CD14-positive monocyte (primary cell): ENCODE results near the gene PKNOX2. TPM values are rescaled to one million over a fixed set of nuclear protein-coding genes. Genes with fewer than 3 reads are reported as not detected.

ENCODE experiments used
- DNase-seq, 3 donors: peaks; one replicate each; pipeline ENCODE4 v3.0.0-alpha.2; 2011 to 2022
- H2AFZ ChIP-seq: 2 replicates; pipeline ENCODE4 v1.6.0; 2012; ENCODE audit warnings: mild to moderate bottlenecking, low read depth, low read length, inconsistent platforms; ENCODE audit not compliant: insufficient read depth, poor library complexity, severe bottlenecking
- H3K27ac ChIP-seq, 2 donors: 1 replicate in 1 of 2; 2 replicates in 1 of 2; pipeline ENCODE4 v1.5.1; 2012 to 2013; ENCODE audit warnings: low read length in 2 of 2, control low read depth in 1 of 2, inconsistent platforms in 1 of 2, low read depth in 1 of 2, mild to moderate bottlenecking in 1 of 2
- H3K27me3 ChIP-seq, 2 donors: one replicate each; pipeline versions ENCODE4 v1.6.0 to v1.6.1; 2011 to 2013; ENCODE audit warnings: low read length in 2 of 2; ENCODE audit not compliant: control insufficient read depth in 2 of 2, insufficient read depth in 2 of 2
- H3K36me3 ChIP-seq, 2 donors: replicated peaks in 1 of 2; 1 replicate in 1 of 2; 2 replicates in 1 of 2; pipeline versions ENCODE4 v1.5.1 to v1.6.1; 2012 to 2013; ENCODE audit warnings: low read length in 2 of 2, control low read depth in 1 of 2, inconsistent platforms in 1 of 2, mild to moderate bottlenecking in 1 of 2; ENCODE audit not compliant: insufficient read depth in 2 of 2, control insufficient read depth in 1 of 2
- H3K4me1 ChIP-seq, 2 donors: 1 replicate in 1 of 2; 2 replicates in 1 of 2; pipeline versions ENCODE4 v1.5.1 to v1.6.1; 2012 to 2013; ENCODE audit warnings: low read length in 2 of 2, control low read depth in 1 of 2, inconsistent platforms in 1 of 2, mild to moderate bottlenecking in 1 of 2, moderate library complexity in 1 of 2; ENCODE audit not compliant: insufficient read depth in 2 of 2, control insufficient read depth in 1 of 2
- H3K4me2 ChIP-seq: replicated peaks from 2 replicates; pipeline ENCODE3; 2012; ENCODE audit warnings: low read length, moderate library complexity, mild to moderate bottlenecking; ENCODE audit not compliant: poor library complexity, severe bottlenecking; ENCODE audit errors: extremely low read depth
- H3K4me3 ChIP-seq, 3 experiments: fragments of 200-600 bp in 1 of 3; sonication (generic) in 1 of 3; replicated peaks in 1 of 3; 1 replicate in 2 of 3; 2 replicates in 1 of 3; pipeline ENCODE4 v1.5.1; 2011 to 2013; ENCODE audit warnings: low read length in 3 of 3, mild to moderate bottlenecking in 3 of 3, control low read depth in 2 of 3, low read depth in 2 of 3, inconsistent platforms in 1 of 3, moderate library complexity in 1 of 3
- H3K79me2 ChIP-seq: 2 replicates; pipeline ENCODE4 v1.6.0; 2012; ENCODE audit warnings: mild to moderate bottlenecking, control low read depth, inconsistent platforms, low read length, moderate library complexity; ENCODE audit not compliant: insufficient read depth
- H3K9ac ChIP-seq: 2 replicates; pipeline ENCODE4 v1.6.0; 2017; ENCODE audit warnings: low read length, mild to moderate bottlenecking; ENCODE audit not compliant: insufficient read depth, poor library complexity, severe bottlenecking
- H3K9me3 ChIP-seq, 2 donors: replicated peaks in 1 of 2; 1 replicate in 1 of 2; 2 replicates in 1 of 2; pipeline versions ENCODE4 v1.5.1 to v1.6.1; 2012 to 2013; ENCODE audit warnings: low read length in 2 of 2, control low read depth in 1 of 2; ENCODE audit not compliant: control insufficient read depth in 1 of 2, insufficient read depth in 1 of 2
- H4K20me1 ChIP-seq: 2 replicates; pipeline ENCODE4 v1.6.0; 2012; ENCODE audit warnings: mild to moderate bottlenecking, low read length, control low read depth, moderate library complexity; ENCODE audit not compliant: insufficient read depth
- H3K27ac Mint-ChIP-seq, 7 donors: one replicate each; pipeline ENCODE4 v1.8.0; 2020; ENCODE audit warnings: mild to moderate bottlenecking in 7 of 7, mixed read lengths in 7 of 7, moderate library complexity in 6 of 7, inconsistent platforms in 2 of 7
- H3K27me3 Mint-ChIP-seq, 3 donors: one replicate each; pipeline ENCODE4 v1.8.0; 2021 to 2022; ENCODE audit warnings: low read depth in 3 of 3, mild to moderate bottlenecking in 3 of 3, mixed read lengths in 3 of 3, moderate library complexity in 3 of 3, inconsistent platforms in 1 of 3
- H3K36me3 Mint-ChIP-seq, 2 donors: one replicate each; pipeline ENCODE4 v1.8.0; 2020; ENCODE audit warnings: mixed read lengths in 2 of 2, inconsistent platforms in 1 of 2, mild to moderate bottlenecking in 1 of 2
- H3K4me1 Mint-ChIP-seq: one replicate; pipeline ENCODE4 v1.8.0; 2020; ENCODE audit warnings: mild to moderate bottlenecking, mixed read lengths
- H3K4me3 Mint-ChIP-seq, 2 donors: one replicate each; pipeline ENCODE4 v1.8.0; 2020; ENCODE audit warnings: mild to moderate bottlenecking in 2 of 2, mixed read lengths in 2 of 2, moderate library complexity in 1 of 2
- H3K9me3 Mint-ChIP-seq, 7 donors: one replicate each; pipeline ENCODE4 v1.8.0; 2020 to 2022; ENCODE audit warnings: mixed read lengths in 7 of 7, mild to moderate bottlenecking in 6 of 7, moderate library complexity in 6 of 7, inconsistent platforms in 2 of 7
- CTCF ChIP-seq: fragments of 200-600 bp; IDR thresholded peaks from one replicate; pipeline ENCODE4 v1.8.0; 2022; ENCODE audit warnings: antibody characterized with exemption, mild to moderate bottlenecking
- WGBS: methylation state at CpG from one replicate; pipeline ENCODE4 v1.1.5; 2013; ENCODE audit warnings: missing lambda C conversion rate; ENCODE audit not compliant: insufficient coverage; 5-methylcytosine and 5-hydroxymethylcytosine counted together
- intact Hi-C, 2 donors: fragments of 100-400 bp; cut with micrococcal nuclease; formaldehyde crosslinking; loops; one replicate each; pipeline versions ENCODE4 v1.15.0 to v1.15.1; 2023
- polyA plus RNA-seq, 3 donors: library from polyadenylated mRNA; depleted of rRNA in 1 of 3; unstranded in 2 of 3; stranded (reverse) in 1 of 3; fragments of 300-500 nt in 2 of 3; fragments of >200 nt in 1 of 3; fragmentation: Illumina TruSeq in 2 of 3; gene quantifications; 1 replicate in 2 of 3; 2 replicates in 1 of 3; pipeline ENCODE4 v1.2.3, GENCODE V29; 2012 to 2021

The PKNOX2 gene
- polyA plus RNA-seq, 3 donors: not detected

GRCh38 chr11:125200441-125200840 is 35.9 kb downstream of the PKNOX2 start:
- Histone ChIP-seq H3K9ac (no peak overlapping the region), H3K4me1 (no peaks in the 10 kb centered on the region), H3K4me2 (no peak overlapping the region), H3K4me3 (no peak overlapping the region), H3K27me3 (no peaks in the 10 kb centered on the region), H3K9me3 (no peaks in the 10 kb centered on the region), H4K20me1 (no peaks in the 10 kb centered on the region), H2AFZ (no peak overlapping the region), H3K27ac (no peak overlapping the region), H3K36me3 (no peaks in the 10 kb centered on the region), H3K79me2 (no peaks in the 10 kb centered on the region)
- Mint-ChIP-seq H3K27me3 (peaks cover 10 to 15% (median 12%) of the 10 kb centered on the region in 3 donors), H3K27ac (no peak overlapping the region), H3K36me3 (no peaks in the 10 kb centered on the region), H3K4me3 (no peak overlapping the region), H3K9me3 (peaks cover 0 to 3% (median 0%) of the 10 kb centered on the region in 7 donors), H3K4me1 (no peaks in the 10 kb centered on the region)
- no peak for DNase-seq
- intact Hi-C loops: no loop called here
- WGBS: 99% methylated on average over 9 of the region's 11 CpGs
- TF ChIP-seq CTCF: no peak

- Histone ChIP-seq H3K4me1 (no peaks in the 10 kb centered on the region), H3K9me3 (no peaks in the 10 kb centered on the region), H3K27ac (no peak overlapping the region), H3K4me3 (no peak overlapping the region), H4K20me1 (no peaks in the 10 kb centered on the region), H3K79me2 (no peaks in the 10 kb centered on the region), H3K36me3 (no peaks in the 10 kb centered on the region), H2AFZ (no peak overlapping the region), H3K4me2 (no peak overlapping the region), H3K27me3 (no peaks in the 10 kb centered on the region), H3K9ac (no peak overlapping the region)
- H3K4me3 Mint-ChIP-seq: no peak overlapping the region
- DNase-seq: no peak
- TF ChIP-seq CTCF: no peak
- peaks cover 0 to 3% (median 0%) of the 10 kb centered on the region in 7 donors for H3K9me3 Mint-ChIP-seq
- no peak overlapping the region for H3K27ac Mint-ChIP-seq
- no peaks in the 10 kb centered on the region for H3K36me3 Mint-ChIP-seq
- WGBS: 84% methylated on average over 5 of the region's 10 CpGs
- H3K4me1 Mint-ChIP-seq: no peaks in the 10 kb centered on the region
- peaks cover 8 to 19% (median 12%) of the 10 kb centered on the region in 3 donors for H3K27me3 Mint-ChIP-seq
- intact Hi-C loops: no loop called here
Observed at GRCh38 chr11:125201525-125202141, 37.1 kb downstream of the PKNOX2 start.
